NOMO-1 treated with dmso at 0.1 percent for 144 hours (cell line): ENCODE measurements around the gene PDIK1L.

Source experiments
- DNase-seq: peaks from one replicate; lab custom pipeline; 2025; ENCODE audit not compliant: unreplicated experiment; lab: John Stamatoyannopoulos, UW

The PDIK1L gene

GRCh38 chr1:26111530-26112406 lies at the start of gene PDIK1L:
Gene PDIK1L (plus strand): TSS chr1:26111824. CDS start chr1:26114309, 2,485 bp downstream.
- DNase-seq: peak; percentile 91

GRCh38 chr1:26064553-26064952 lies 47.1 kb upstream of the PDIK1L start:
- DNase-seq: no peak

- no peak for DNase-seq
These were observed 45.5 kb upstream of the PDIK1L start for GRCh38 chr1:26066160-26066559.

- no peak for DNase-seq
These were observed 44.8 kb upstream of the PDIK1L start for GRCh38 chr1:26066857-26067256.

GRCh38 chr1:26067432-26067911 lies 44.2 kb upstream of the PDIK1L start, which contains the start of gene TRIM63:
Gene TRIM63 (minus strand): TSS chr1:26067630. CDS start chr1:26067494, 136 bp downstream.
- DNase-seq: no peak

GRCh38 chr1:26069941-26070295 lies 41.7 kb upstream of the PDIK1L start:
- no peak for DNase-seq

GRCh38 chr1:26070296-26070962 lies 41.2 kb upstream of the PDIK1L start:
- no peak for DNase-seq

- no peak for DNase-seq
These were observed 40.7 kb upstream of the PDIK1L start for GRCh38 chr1:26070963-26071342.

- no peak for DNase-seq
These were observed 39.3 kb upstream of the PDIK1L start for GRCh38 chr1:26072305-26072704.

- DNase-seq: no peak
These were observed 36.0 kb upstream of the PDIK1L start for GRCh38 chr1:26075421-26076144.

GRCh38 chr1:26077524-26077923 lies 34.1 kb upstream of the PDIK1L start:
- DNase-seq: no peak

- DNase-seq: no peak
These were observed 33.1 kb upstream of the PDIK1L start for GRCh38 chr1:26078286-26079177.

GRCh38 chr1:26079178-26079563 lies 32.5 kb upstream of the PDIK1L start:
- DNase-seq: no peak

- DNase-seq: no peak
These were observed 31.4 kb upstream of the PDIK1L start for GRCh38 chr1:26079960-26080814.

GRCh38 chr1:26081267-26082019 lies 30.2 kb upstream of the PDIK1L start:
- no peak for DNase-seq

- no peak for DNase-seq
These were observed 29.6 kb upstream of the PDIK1L start for GRCh38 chr1:26082020-26082350.

GRCh38 chr1:26083208-26083607 lies 28.4 kb upstream of the PDIK1L start:
- no peak for DNase-seq

GRCh38 chr1:26084091-26084561 lies 27.5 kb upstream of the PDIK1L start:
- no peak for DNase-seq

GRCh38 chr1:26084844-26085243 lies 26.8 kb upstream of the PDIK1L start:
- DNase-seq: no peak
